SU-DHL-6 (cell line): ENCODE measurements around the gene MAML2.
"Not testable (repeated sequence)": the region's sequence is repeated elsewhere in the genome, so short reads cannot be mapped to it uniquely, and the experiment has no call there.

Experiments used
- EZH2phosphoT487 ChIP-seq: fragments of 200-600 bp; sonication (generic), shearing (Covaris generic); conservative IDR thresholded peaks from 2 replicates; pipeline ENCODE4 v1.6.1; 2018; ENCODE audit warnings: mild to moderate bottlenecking, antibody characterized with exemption, low read length, moderate library complexity, mixed read lengths
- TF ChIP-seq, protein P1 (sequence below): fragments of 200-600 bp; sonication (generic); IDR thresholded peaks from one replicate; pipeline ENCODE4 v1.5.1; 2017; ENCODE audit warnings: antibody characterized with exemption, mild to moderate bottlenecking, low read length, moderate library complexity; ENCODE audit not compliant: insufficient read depth, poor library complexity, severe bottlenecking

DNA sequence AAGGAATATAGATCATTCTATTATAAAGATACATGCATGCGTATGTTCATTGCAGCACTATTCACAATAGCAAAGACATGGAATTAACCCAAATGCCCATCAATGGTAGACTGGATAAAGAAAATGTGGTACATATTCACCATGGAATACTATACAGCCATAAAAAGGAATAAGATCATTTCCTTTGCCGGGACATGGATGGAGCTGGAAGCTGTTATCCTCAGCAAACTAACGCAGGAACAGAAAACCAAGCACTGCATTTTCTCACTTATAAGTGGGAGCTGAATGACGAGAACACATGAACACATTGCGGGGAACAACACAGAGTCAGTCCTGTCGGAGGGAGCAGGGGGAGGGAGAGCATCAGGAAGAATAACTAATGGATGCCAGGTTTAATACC is 57.0 kb downstream of the MAML2 start:
- TF ChIP-seq EZH2phosphoT487 = not testable (repeated sequence)
- TF ChIP-seq, protein P1, sequence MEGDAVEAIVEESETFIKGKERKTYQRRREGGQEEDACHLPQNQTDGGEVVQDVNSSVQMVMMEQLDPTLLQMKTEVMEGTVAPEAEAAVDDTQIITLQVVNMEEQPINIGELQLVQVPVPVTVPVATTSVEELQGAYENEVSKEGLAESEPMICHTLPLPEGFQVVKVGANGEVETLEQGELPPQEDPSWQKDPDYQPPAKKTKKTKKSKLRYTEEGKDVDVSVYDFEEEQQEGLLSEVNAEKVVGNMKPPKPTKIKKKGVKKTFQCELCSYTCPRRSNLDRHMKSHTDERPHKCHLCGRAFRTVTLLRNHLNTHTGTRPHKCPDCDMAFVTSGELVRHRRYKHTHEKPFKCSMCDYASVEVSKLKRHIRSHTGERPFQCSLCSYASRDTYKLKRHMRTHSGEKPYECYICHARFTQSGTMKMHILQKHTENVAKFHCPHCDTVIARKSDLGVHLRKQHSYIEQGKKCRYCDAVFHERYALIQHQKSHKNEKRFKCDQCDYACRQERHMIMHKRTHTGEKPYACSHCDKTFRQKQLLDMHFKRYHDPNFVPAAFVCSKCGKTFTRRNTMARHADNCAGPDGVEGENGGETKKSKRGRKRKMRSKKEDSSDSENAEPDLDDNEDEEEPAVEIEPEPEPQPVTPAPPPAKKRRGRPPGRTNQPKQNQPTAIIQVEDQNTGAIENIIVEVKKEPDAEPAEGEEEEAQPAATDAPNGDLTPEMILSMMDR = not testable (repeated sequence)
